Endodermal cell (in vitro differentiated cells): ENCODE results near the gene CRACDL. TPM values are rescaled to one million over a fixed set of nuclear protein-coding genes. Genes with fewer than 3 reads are reported as not detected.

Source experiments
- DNase-seq: peaks from one replicate; pipeline ENCODE4 v3.0.0-alpha.2; 2017
- H3K27ac ChIP-seq: 2 replicates; pipeline ENCODE4 v1.5.1; 2013; ENCODE audit warnings: mild to moderate bottlenecking, low read depth, low read length, moderate library complexity
- H3K27me3 ChIP-seq: 2 replicates; pipeline ENCODE4 v1.6.1; 2013; ENCODE audit warnings: mild to moderate bottlenecking, low read length, moderate library complexity; ENCODE audit not compliant: insufficient read depth, control insufficient read depth, poor library complexity, severe bottlenecking
- H3K36me3 ChIP-seq: 2 replicates; pipeline ENCODE4 v1.7.0; 2013; ENCODE audit warnings: mild to moderate bottlenecking, low read length, moderate library complexity; ENCODE audit not compliant: control insufficient read depth, insufficient read depth
- H3K4me1 ChIP-seq: one replicate; pipeline ENCODE4 v1.7.0; 2013; ENCODE audit warnings: low read length; ENCODE audit not compliant: control insufficient read depth, insufficient read depth
- H3K4me3 ChIP-seq: 2 replicates; pipeline ENCODE4 v1.5.1; 2013; ENCODE audit warnings: mild to moderate bottlenecking, low read length, moderate library complexity
- H3K9ac ChIP-seq: 2 replicates; pipeline ENCODE4 v1.6.1; 2013; ENCODE audit warnings: mild to moderate bottlenecking, low read length, moderate library complexity; ENCODE audit not compliant: poor library complexity, severe bottlenecking; ENCODE audit errors: extremely low read depth
- H3K9me3 ChIP-seq: 2 replicates; pipeline ENCODE4 v1.6.1; 2013; ENCODE audit warnings: mild to moderate bottlenecking, low read length, moderate library complexity; ENCODE audit not compliant: control insufficient read depth
- H3K27ac Mint-ChIP-seq: 2 replicates; pipeline ENCODE4 v1.8.0; 2020; ENCODE audit warnings: mixed read lengths
- H3K27me3 Mint-ChIP-seq: 2 replicates; pipeline ENCODE4 v1.8.0; 2021; ENCODE audit warnings: mild to moderate bottlenecking, mixed read lengths; ENCODE audit not compliant: insufficient read depth
- H3K36me3 Mint-ChIP-seq: 2 replicates; pipeline ENCODE4 v1.8.0; 2020; ENCODE audit warnings: low read depth, mixed read lengths
- H3K4me1 Mint-ChIP-seq: 2 replicates; pipeline ENCODE4 v1.8.0; 2020; ENCODE audit warnings: mixed read lengths
- H3K4me3 Mint-ChIP-seq: 2 replicates; pipeline ENCODE4 v1.8.0; 2020; ENCODE audit warnings: mild to moderate bottlenecking, moderate library complexity, mixed read lengths
- H3K9me3 Mint-ChIP-seq: 2 replicates; pipeline ENCODE4 v1.8.0; 2020; ENCODE audit warnings: mild to moderate bottlenecking, mixed read lengths
- WGBS, 2 experiments: methylation state at CpG; one replicate each; pipeline versions ENCODE4 v1.1.5 to v1.1.7; 2013; ENCODE audit warnings: missing lambda C conversion rate in 2 of 2, mixed read lengths in 1 of 2; ENCODE audit not compliant: insufficient coverage in 1 of 2, insufficient read length in 1 of 2; 5-methylcytosine and 5-hydroxymethylcytosine counted together
- total RNA-seq, 2 donors: library from RNA; stranded (reverse); fragmentation: NEBNext Ultra II Directional in 1 of 2; extraction: Animal tissue kit (Norgen Biotek cat#: 25700) in 1 of 2; gene quantifications; 2 replicates in 1 of 2; 3 replicates in 1 of 2; pipeline ENCODE4 v1.2.1, GENCODE V29; 2021
- TF ChIP-seq, protein P1 (sequence below): fragments of 200-600 bp; sonication (generic); conservative IDR thresholded peaks from 2 replicates; pipeline ENCODE4 v1.5.0; 2021; ENCODE audit warnings: antibody characterized with exemption, mild to moderate bottlenecking

The CRACDL gene
- total RNA-seq, 2 donors from 2014 or later = 0.26 to 0.31 TPM

DNA sequence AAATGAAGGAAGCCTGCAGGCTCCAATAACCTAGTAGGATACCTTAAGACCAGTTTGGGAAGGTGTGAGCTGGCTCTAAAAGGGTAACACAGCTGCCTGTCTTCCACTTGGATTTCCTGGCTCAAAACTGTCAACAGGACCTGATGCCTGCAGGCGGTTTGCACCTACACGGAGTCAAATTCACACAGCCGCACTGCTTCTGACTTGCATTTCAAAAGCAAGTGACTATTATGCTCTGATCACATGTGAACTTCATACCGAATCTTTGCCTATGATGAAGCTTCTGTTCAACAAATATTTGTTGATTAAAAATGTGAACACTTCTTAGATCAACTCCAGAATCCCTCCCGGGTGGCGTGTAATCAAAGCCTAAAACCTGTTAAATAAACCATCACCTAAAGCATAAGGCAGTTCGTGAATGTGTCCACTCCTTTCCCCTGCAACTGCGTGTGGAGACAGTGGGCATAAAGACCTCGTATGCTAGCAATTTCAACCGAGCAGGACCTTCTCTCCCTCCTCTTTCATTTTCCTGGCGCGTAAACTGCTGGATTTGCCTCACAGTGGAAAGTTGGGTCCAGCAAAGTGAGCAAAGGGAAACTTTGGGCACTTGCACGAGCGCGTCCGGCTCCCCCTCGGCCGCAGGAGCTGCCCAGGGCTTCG, 784 bp downstream of the CRACDL start:
- Histone ChIP-seq H3K4me3 (peak overlapping the region; percentile 64), H3K36me3 (no peaks in the 10 kb centered on the region), H3K27ac (no peak overlapping the region), H3K27me3 (peaks cover 67% of the 10 kb centered on the region), H3K9ac (no peak overlapping the region), H3K4me1 (no peaks in the 10 kb centered on the region), H3K9me3 (no peaks in the 10 kb centered on the region)
- Mint-ChIP-seq H3K27ac (no peak overlapping the region), H3K4me3 (peak overlapping the region; percentile 44), H3K4me1 (peaks cover 3% of the 10 kb centered on the region), H3K27me3 (peaks cover 68% of the 10 kb centered on the region), H3K36me3 (no peaks in the 10 kb centered on the region), H3K9me3 (no peaks in the 10 kb centered on the region)
- peak; percentile 47 for DNase-seq
- 32 to 56% methylated on average over 9 to 19 of the region's 19 CpGs for WGBS, 2 experiments
- TF ChIP-seq, protein P1, sequence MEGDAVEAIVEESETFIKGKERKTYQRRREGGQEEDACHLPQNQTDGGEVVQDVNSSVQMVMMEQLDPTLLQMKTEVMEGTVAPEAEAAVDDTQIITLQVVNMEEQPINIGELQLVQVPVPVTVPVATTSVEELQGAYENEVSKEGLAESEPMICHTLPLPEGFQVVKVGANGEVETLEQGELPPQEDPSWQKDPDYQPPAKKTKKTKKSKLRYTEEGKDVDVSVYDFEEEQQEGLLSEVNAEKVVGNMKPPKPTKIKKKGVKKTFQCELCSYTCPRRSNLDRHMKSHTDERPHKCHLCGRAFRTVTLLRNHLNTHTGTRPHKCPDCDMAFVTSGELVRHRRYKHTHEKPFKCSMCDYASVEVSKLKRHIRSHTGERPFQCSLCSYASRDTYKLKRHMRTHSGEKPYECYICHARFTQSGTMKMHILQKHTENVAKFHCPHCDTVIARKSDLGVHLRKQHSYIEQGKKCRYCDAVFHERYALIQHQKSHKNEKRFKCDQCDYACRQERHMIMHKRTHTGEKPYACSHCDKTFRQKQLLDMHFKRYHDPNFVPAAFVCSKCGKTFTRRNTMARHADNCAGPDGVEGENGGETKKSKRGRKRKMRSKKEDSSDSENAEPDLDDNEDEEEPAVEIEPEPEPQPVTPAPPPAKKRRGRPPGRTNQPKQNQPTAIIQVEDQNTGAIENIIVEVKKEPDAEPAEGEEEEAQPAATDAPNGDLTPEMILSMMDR = no peak

DNA sequence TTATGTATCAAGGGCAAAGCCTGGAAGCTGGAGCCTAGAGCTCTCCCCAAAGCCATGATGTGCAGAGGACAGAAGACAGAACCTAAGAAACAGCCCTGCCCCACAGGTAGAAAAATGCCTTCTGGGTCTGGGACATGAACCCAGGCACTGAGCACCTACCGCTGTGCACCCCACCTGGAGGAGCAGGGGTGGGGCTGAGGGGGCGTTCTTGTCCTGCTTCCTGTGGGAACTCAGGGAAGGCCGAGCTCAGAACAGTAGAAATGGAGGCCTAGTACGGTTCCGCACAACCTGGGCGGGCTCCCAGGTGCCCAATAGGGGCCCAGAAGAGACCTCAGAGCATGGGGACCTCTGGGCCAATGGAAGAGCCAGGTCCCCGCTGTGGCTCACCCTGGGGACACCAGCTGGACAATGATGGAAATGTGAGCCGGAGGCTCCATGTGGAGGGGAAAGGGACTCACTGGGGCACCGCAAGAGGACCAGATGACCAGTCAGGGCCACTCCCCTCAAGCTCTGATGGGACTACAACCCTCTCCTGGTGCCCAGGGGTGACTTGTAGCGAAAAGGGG, 3.2 kb downstream of the CRACDL start:
- Mint-ChIP-seq H3K27ac (no peak overlapping the region), H3K4me1 (peaks cover 3% of the 10 kb centered on the region), H3K27me3 (peaks cover 48% of the 10 kb centered on the region), H3K9me3 (no peaks in the 10 kb centered on the region), H3K4me3 (no peak overlapping the region), H3K36me3 (no peaks in the 10 kb centered on the region)
- Histone ChIP-seq H3K4me3 (no peak overlapping the region), H3K4me1 (no peaks in the 10 kb centered on the region), H3K27me3 (peaks cover 46% of the 10 kb centered on the region), H3K36me3 (no peaks in the 10 kb centered on the region), H3K9me3 (no peaks in the 10 kb centered on the region), H3K9ac (no peak overlapping the region), H3K27ac (no peak overlapping the region)
- DNase-seq = peak; percentile 44
- WGBS, 2 experiments = 93 to 95% methylated on average over 7 to 10 of the region's 10 CpGs
- TF ChIP-seq, protein P1 = no peak

DNA sequence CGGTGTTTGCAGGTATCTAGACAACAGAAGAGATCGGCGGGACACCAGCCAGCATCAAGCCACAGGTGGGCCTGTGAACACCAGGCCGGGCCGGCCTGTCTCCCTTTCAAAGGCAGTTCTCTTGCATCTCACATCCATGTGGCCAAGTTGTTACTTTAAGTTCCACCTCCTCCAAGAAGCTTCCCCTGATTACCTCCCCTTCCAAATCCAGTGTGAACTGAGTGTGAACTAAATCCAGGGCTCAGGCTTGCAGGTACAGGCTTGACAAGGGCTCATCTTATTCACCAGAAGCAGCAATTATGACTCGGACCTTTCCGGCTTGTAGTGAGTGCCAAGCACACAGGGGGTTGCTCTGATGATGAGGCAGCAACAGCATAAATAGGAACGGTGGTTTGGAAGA, 3.9 kb downstream of the CRACDL start:
- H3K36me3 Mint-ChIP-seq = no peaks in the 10 kb centered on the region
- Histone ChIP-seq H3K27me3 (peaks cover 39% of the 10 kb centered on the region), H3K9ac (no peak overlapping the region), H3K36me3 (no peaks in the 10 kb centered on the region), H3K4me3 (no peak overlapping the region), H3K27ac (no peak overlapping the region), H3K4me1 (no peaks in the 10 kb centered on the region), H3K9me3 (no peaks in the 10 kb centered on the region)
- peaks cover 3% of the 10 kb centered on the region for H3K4me1 Mint-ChIP-seq
- H3K27ac Mint-ChIP-seq = no peak overlapping the region
- TF ChIP-seq, protein P1 = no peak
- WGBS, 2 experiments = 93 to 96% methylated on average over 7 to 8 of the region's 8 CpGs
- H3K4me3 Mint-ChIP-seq = no peak overlapping the region
- peaks cover 42% of the 10 kb centered on the region for H3K27me3 Mint-ChIP-seq
- no peak for DNase-seq
- H3K9me3 Mint-ChIP-seq = no peaks in the 10 kb centered on the region
